ENCODE measurements around the gene CHST3.

GRCh38 chr10:71964098-71964742, at the start of gene CHST3:
- TF ChIP-seq CTCF (IDR thresholded peaks at IDR 0.05) (no peak), POLR2AphosphoS5 (IDR thresholded peaks at IDR 0.05; ENCODE audit: insufficient read depth in 1 of 2, low read depth in 1 of 2) (peak in 1 of 2 donors; percentile 67)
